Esophagus squamous epithelium (tissue), 5 donors: ENCODE results near the gene SLFNL1. TPM values are rescaled to one million over a fixed set of nuclear protein-coding genes. Genes with fewer than 3 reads are reported as not detected.

Experiments used
- DNase-seq: peaks from one replicate; lab custom pipeline; 2025; lab: John Stamatoyannopoulos, UW
- H3K27ac ChIP-seq, 4 donors: fragments of 200-600 bp; sonication (generic); one replicate each; pipeline ENCODE4 v1.5.1; 2016 to 2019; ENCODE audit warnings: mild to moderate bottlenecking in 1 of 4
- H3K27me3 ChIP-seq, 4 donors: fragments of 200-600 bp; sonication (generic); 1 replicate in 3 of 4; 2 replicates in 1 of 4; pipeline versions ENCODE4 v1.5.1 to v1.6.0; 2017 to 2021; ENCODE audit warnings: antibody characterized with exemption in 1 of 4
- H3K36me3 ChIP-seq, 3 donors: fragments of 200-600 bp; sonication (generic); one replicate each; pipeline ENCODE4 v1.5.1; 2016 to 2019
- H3K4me1 ChIP-seq, 3 donors: fragments of 200-600 bp; sonication (generic); one replicate each; pipeline ENCODE4 v1.5.1; 2017 to 2019
- H3K4me3 ChIP-seq, 4 donors: fragments of 200-600 bp; sonication (generic); 1 replicate in 3 of 4; 2 replicates in 1 of 4; pipeline ENCODE4 v1.5.1; 2016 to 2019; ENCODE audit warnings: mild to moderate bottlenecking in 2 of 4, moderate library complexity in 1 of 4
- H3K9me3 ChIP-seq, 3 donors: fragments of 200-600 bp; sonication (generic); one replicate each; pipeline ENCODE4 v1.5.1; 2016 to 2019
- POLR2A ChIP-seq, 4 donors: fragments of 450-650 bp; IDR thresholded peaks; one replicate each; pipeline ENCODE4 v1.6.1; 2017; ENCODE audit warnings: antibody characterized with exemption in 4 of 4, mild to moderate bottlenecking in 4 of 4, moderate library complexity in 3 of 4
- WGBS, 2 donors: methylation state at CpG; one replicate each; pipeline ENCODE4 v1.1.5; 2018; 5-methylcytosine and 5-hydroxymethylcytosine counted together
- intact Hi-C: fragments of 100-400 bp; cut with DNase I; formaldehyde crosslinking; loops from one replicate; pipeline ENCODE4 v1.15.0; 2022
- total RNA-seq, 4 donors: library from RNA; depleted of rRNA; stranded (reverse); fragments of >200 nt; gene quantifications; one replicate each; pipeline ENCODE4 v1.1.0, GENCODE V29; 2016
- TF ChIP-seq, protein P1 (sequence below), 6 experiments: fragments of 450-650 bp in 4 of 6; fragments of 200-600 bp in 2 of 6; sonication (generic) in 2 of 6; IDR thresholded peaks; one replicate each; pipeline ENCODE4 v1.5.1; 2016 to 2019; ENCODE audit warnings: antibody characterized with exemption in 6 of 6, mild to moderate bottlenecking in 4 of 6, moderate library complexity in 4 of 6
- donor health status: DM: yes; HTN: yes; CAD: no.

SLFNL1 gene
- total RNA-seq, 4 donors from 2014 or later: 0.49 to 0.76 TPM; not detected in 2

GRCh38 chr1:41003127-41003639 is 18.3 kb downstream of the SLFNL1 start:
- TF ChIP-seq POLR2A (IDR thresholded peaks at IDR 0.05): no peak
- TF ChIP-seq, protein P1, sequence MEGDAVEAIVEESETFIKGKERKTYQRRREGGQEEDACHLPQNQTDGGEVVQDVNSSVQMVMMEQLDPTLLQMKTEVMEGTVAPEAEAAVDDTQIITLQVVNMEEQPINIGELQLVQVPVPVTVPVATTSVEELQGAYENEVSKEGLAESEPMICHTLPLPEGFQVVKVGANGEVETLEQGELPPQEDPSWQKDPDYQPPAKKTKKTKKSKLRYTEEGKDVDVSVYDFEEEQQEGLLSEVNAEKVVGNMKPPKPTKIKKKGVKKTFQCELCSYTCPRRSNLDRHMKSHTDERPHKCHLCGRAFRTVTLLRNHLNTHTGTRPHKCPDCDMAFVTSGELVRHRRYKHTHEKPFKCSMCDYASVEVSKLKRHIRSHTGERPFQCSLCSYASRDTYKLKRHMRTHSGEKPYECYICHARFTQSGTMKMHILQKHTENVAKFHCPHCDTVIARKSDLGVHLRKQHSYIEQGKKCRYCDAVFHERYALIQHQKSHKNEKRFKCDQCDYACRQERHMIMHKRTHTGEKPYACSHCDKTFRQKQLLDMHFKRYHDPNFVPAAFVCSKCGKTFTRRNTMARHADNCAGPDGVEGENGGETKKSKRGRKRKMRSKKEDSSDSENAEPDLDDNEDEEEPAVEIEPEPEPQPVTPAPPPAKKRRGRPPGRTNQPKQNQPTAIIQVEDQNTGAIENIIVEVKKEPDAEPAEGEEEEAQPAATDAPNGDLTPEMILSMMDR (IDR thresholded peaks at IDR 0.05): no peak
- DNase-seq: no peak
- Histone ChIP-seq H3K9me3 (no peaks in the 10 kb centered on the region), H3K27me3 (no peaks in the 10 kb centered on the region), H3K4me1 (peaks cover 8 to 47% (median 14%) of the 10 kb centered on the region in 3 donors), H3K4me3 (no peak overlapping the region), H3K36me3 (peaks cover 4 to 91% (median 31%) of the 10 kb centered on the region in 3 donors), H3K27ac (peak overlapping the region; percentile 1 to 61 (median 52))
- intact Hi-C loops: no loop called here
- WGBS, 2 donors: 78 to 81% methylated on average over 9 of the region's 9 CpGs

DNA sequence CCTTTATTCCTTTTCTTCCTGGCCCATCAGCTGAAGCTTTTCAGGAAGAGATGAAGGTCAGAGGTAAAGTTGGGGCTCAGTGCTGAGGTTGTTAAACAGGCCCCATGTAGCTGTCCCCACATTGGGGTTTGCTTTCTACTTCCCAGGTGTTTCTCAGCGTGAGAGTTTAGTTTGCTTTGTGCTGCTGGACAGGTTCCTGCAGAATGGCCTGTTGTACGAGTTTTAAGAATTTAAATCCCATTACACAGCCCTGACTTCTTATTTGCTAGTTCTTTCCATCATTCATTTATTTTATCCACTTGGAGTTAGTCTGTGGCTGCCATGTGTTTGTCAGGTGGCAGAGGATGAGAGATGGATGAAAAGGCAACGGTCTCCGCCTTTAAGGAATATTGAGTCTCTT is 22.9 kb downstream of the SLFNL1 start:
- Histone ChIP-seq H3K27ac (peak overlapping the region in 2 of 4 donors; percentile 14 to 49), H3K4me3 (no peak overlapping the region), H3K9me3 (no peaks in the 10 kb centered on the region), H3K27me3 (no peaks in the 10 kb centered on the region), H3K4me1 (peaks cover 8 to 28% (median 9%) of the 10 kb centered on the region in 3 donors), H3K36me3 (peaks cover 5 to 98% (median 46%) of the 10 kb centered on the region in 3 donors)
- DNase-seq: no peak
- 77 to 87% methylated on average over 3 to 4 of the region's 4 CpGs for WGBS, 2 donors
- TF ChIP-seq, protein P1 (IDR thresholded peaks at IDR 0.05): no peak
- TF ChIP-seq POLR2A (IDR thresholded peaks at IDR 0.05): no peak
- intact Hi-C loops: no loop called here

GRCh38 chr1:40997096-40997495 is 24.4 kb downstream of the SLFNL1 start:
- WGBS, 2 donors: 70 to 86% methylated on average over 8 of the region's 8 CpGs

DNA sequence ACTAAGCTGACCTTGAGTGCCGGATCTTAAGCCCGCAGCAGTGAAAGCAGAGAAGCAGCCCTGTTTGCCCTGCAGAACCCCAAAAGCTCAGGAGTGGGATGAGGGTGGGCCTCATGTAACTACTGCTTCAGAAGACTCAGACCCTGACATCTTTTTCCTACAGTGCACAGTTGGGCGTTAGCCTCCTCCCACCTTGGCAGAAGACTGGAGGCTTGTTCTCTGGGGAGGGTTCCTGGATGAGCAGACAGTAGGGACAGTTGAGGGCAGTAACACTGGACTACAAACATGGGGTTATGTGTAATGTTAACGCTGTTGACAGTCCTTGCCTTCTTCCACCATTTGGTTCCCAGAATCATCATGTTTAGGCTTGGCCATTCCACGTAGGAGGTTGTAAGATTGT is 32.5 kb downstream of the SLFNL1 start:
- TF ChIP-seq, protein P1 (IDR thresholded peaks at IDR 0.05): no peak
- TF ChIP-seq POLR2A (IDR thresholded peaks at IDR 0.05): no peak
- intact Hi-C loops: no loop called here
- H3K4me1 ChIP-seq: peaks cover 0 to 15% (median 3%) of the 10 kb centered on the region in 3 donors
- no peaks in the 10 kb centered on the region for H3K27me3 ChIP-seq
- no peak overlapping the region for H3K4me3 ChIP-seq
- H3K27ac ChIP-seq: no peak overlapping the region
- DNase-seq: no peak
- 94 to 98% methylated on average over 4 to 5 of the region's 5 CpGs for WGBS, 2 donors
- no peaks in the 10 kb centered on the region for H3K9me3 ChIP-seq
- H3K36me3 ChIP-seq: peaks cover 5 to 100% (median 33%) of the 10 kb centered on the region in 3 donors

More at GRCh38 chr1:40997096-40997495, 24.4 kb downstream of the SLFNL1 start:
- H3K36me3 ChIP-seq: peaks cover 5 to 100% (median 38%) of the 10 kb centered on the region in 3 donors
- H3K27me3 ChIP-seq: no peaks in the 10 kb centered on the region
- TF ChIP-seq, protein P1 (IDR thresholded peaks at IDR 0.05): no peak
- TF ChIP-seq POLR2A (IDR thresholded peaks at IDR 0.05): no peak
- H3K4me3 ChIP-seq: no peak overlapping the region
- no peak overlapping the region for H3K27ac ChIP-seq
- no peak for DNase-seq
- H3K9me3 ChIP-seq: no peaks in the 10 kb centered on the region
- peaks cover 0 to 12% (median 0%) of the 10 kb centered on the region in 3 donors for H3K4me1 ChIP-seq
- intact Hi-C loops: no loop called here

GRCh38 chr1:40988280-40988679 is 33.2 kb downstream of the SLFNL1 start:
- DNase-seq: no peak
- peaks cover 0 to 23% (median 11%) of the 10 kb centered on the region in 3 donors for H3K4me1 ChIP-seq
- H3K9me3 ChIP-seq: no peaks in the 10 kb centered on the region
- intact Hi-C loops: no loop called here
- H3K36me3 ChIP-seq: peaks cover 5 to 100% (median 29%) of the 10 kb centered on the region in 3 donors
- TF ChIP-seq, protein P1 (IDR thresholded peaks at IDR 0.05): no peak
- TF ChIP-seq POLR2A (IDR thresholded peaks at IDR 0.05): no peak
- no peak overlapping the region for H3K4me3 ChIP-seq
- H3K27me3 ChIP-seq: no peaks in the 10 kb centered on the region
- 91 to 94% methylated on average over 3 of the region's 3 CpGs for WGBS, 2 donors
- H3K27ac ChIP-seq: no peak overlapping the region
